ENCODE data around the gene NRXN2.

DNA sequence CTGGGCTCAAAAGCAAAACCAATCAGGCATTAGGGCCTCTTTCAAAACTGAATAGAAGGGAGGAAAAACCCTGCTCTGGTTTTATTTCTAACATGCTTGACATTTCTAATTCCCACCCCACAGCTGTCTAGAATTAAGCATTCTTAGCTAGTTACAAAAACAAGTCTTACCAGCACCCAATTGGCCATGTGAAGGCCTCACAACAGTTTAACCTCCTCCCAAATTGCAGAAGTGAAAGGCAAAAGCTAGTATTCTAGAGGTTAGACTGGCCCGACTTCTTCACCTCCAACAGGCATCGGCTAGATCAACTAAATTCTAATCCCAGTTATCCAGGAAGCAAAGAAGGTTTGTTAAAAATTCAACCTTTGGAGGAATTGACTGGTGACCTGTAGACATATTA is 48.9 kb upstream of the NRXN2 start:
- TF ChIP-seq ZNF335 (CRISPR knock-in tag; IDR thresholded peaks at IDR 0.05) (no peak), HDAC1 (CRISPR knock-in tag; IDR thresholded peaks at IDR 0.05) (no peak), SMC3 (IDR thresholded peaks at IDR 0.05; ENCODE audit: low read length) (no peak), CHD2 (IDR thresholded peaks at IDR 0.05; ENCODE audit: low read depth, low read length) (no peak), CBX5 (CRISPR knock-in tag; IDR thresholded peaks at IDR 0.05; ENCODE audit: borderline replicate concordance) (no peak), EHMT2 (IDR thresholded peaks at IDR 0.05; ENCODE audit: borderline replicate concordance, low read depth, low read length) (no peak)
- TF ChIP-seq, protein P1, sequence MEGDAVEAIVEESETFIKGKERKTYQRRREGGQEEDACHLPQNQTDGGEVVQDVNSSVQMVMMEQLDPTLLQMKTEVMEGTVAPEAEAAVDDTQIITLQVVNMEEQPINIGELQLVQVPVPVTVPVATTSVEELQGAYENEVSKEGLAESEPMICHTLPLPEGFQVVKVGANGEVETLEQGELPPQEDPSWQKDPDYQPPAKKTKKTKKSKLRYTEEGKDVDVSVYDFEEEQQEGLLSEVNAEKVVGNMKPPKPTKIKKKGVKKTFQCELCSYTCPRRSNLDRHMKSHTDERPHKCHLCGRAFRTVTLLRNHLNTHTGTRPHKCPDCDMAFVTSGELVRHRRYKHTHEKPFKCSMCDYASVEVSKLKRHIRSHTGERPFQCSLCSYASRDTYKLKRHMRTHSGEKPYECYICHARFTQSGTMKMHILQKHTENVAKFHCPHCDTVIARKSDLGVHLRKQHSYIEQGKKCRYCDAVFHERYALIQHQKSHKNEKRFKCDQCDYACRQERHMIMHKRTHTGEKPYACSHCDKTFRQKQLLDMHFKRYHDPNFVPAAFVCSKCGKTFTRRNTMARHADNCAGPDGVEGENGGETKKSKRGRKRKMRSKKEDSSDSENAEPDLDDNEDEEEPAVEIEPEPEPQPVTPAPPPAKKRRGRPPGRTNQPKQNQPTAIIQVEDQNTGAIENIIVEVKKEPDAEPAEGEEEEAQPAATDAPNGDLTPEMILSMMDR (CRISPR knock-in tag; IDR thresholded peaks at IDR 0.05), result no peak
